Gastroesophageal sphincter (tissue), 4 donors: Measurements from ENCODE around the gene ATG7. TPM values are rescaled to one million over a fixed set of nuclear protein-coding genes. Genes with fewer than 3 reads are reported as not detected.

Experiments
- ATAC-seq: fragments of 150-250 bp; one replicate; pipeline ENCODE4 v1.9.1; 2016; ENCODE audit warnings: mild to moderate bottlenecking, moderate library complexity
- H3K27ac ChIP-seq, 4 donors: fragments of 200-600 bp; sonication (generic) in 3 of 4; 1 replicate in 3 of 4; 2 replicates in 1 of 4; pipeline ENCODE4 v1.5.1; 2016 to 2019
- H3K27me3 ChIP-seq: fragments of 200-600 bp; sonication (generic); one replicate; pipeline ENCODE4 v1.5.1; 2019
- H3K36me3 ChIP-seq, 2 donors: fragments of 200-600 bp; sonication (generic); one replicate each; pipeline ENCODE4 v1.5.1; 2019; ENCODE audit warnings: control low read depth in 1 of 2
- H3K4me1 ChIP-seq, 3 donors: fragments of 200-600 bp; sonication (generic); 1 replicate in 2 of 3; 2 replicates in 1 of 3; pipeline ENCODE4 v1.5.1; 2016 to 2019; ENCODE audit warnings: control low read depth in 2 of 3
- H3K4me3 ChIP-seq, 2 donors: fragments of 200-600 bp; sonication (generic); one replicate each; pipeline ENCODE4 v1.5.1; 2019; ENCODE audit warnings: mild to moderate bottlenecking in 1 of 2, moderate library complexity in 1 of 2
- H3K9me3 ChIP-seq, 3 donors: fragments of 200-600 bp; sonication (generic); one replicate each; pipeline ENCODE4 v1.5.1; 2017 to 2019; ENCODE audit warnings: control low read depth in 2 of 3
- CTCF ChIP-seq, 4 experiments: fragments of 200-600 bp in 2 of 4; fragments of 450-650 bp in 2 of 4; sonication (generic) in 1 of 4; IDR thresholded peaks; one replicate each; pipeline ENCODE4 v1.5.1; 2017 to 2019; ENCODE audit warnings: antibody characterized with exemption in 4 of 4, mild to moderate bottlenecking in 2 of 4, moderate library complexity in 2 of 4
- EP300 ChIP-seq: sonication (generic); formaldehyde crosslinking; IDR thresholded peaks from one replicate; pipeline ENCODE4 v1.6.1; 2017; ENCODE audit warnings: antibody characterized with exemption, mild to moderate bottlenecking
- POLR2A ChIP-seq, 2 donors: fragments of 450-650 bp; IDR thresholded peaks; one replicate each; pipeline ENCODE4 v1.6.1; 2017; ENCODE audit warnings: antibody characterized with exemption in 2 of 2, mild to moderate bottlenecking in 2 of 2, moderate library complexity in 1 of 2
- POLR2AphosphoS5 ChIP-seq: sonication (generic); formaldehyde crosslinking; IDR thresholded peaks from one replicate; pipeline ENCODE4 v1.6.1; 2017; ENCODE audit warnings: antibody characterized with exemption
- WGBS, 2 donors: methylation state at CpG; one replicate each; pipeline ENCODE4 v1.1.5; 2018; ENCODE audit warnings: low coverage in 1 of 2; 5-methylcytosine and 5-hydroxymethylcytosine counted together
- total RNA-seq, 4 donors: library from RNA; depleted of rRNA; stranded (reverse); fragments of >200 nt; gene quantifications; one replicate each; pipeline ENCODE4 v1.1.0, GENCODE V29; 2016

ATG7 gene
- total RNA-seq, 4 donors from 2014 or later = 28.3 to 64.9 (median 36.5) TPM

- Histone ChIP-seq H3K27me3 (peaks cover 1% of the 10 kb centered on the region), H3K36me3 (peaks cover 0 to 17% of the 10 kb centered on the region in 2 donors), H3K9me3 (no peaks in the 10 kb centered on the region), H3K27ac (no peak overlapping the region), H3K4me3 (no peak overlapping the region), H3K4me1 (no peaks in the 10 kb centered on the region)
- no peak for TF ChIP-seq CTCF (IDR thresholded peaks at IDR 0.05)
- no peak for ATAC-seq
- 88 to 95% methylated on average over 2 of the region's 3 CpGs for whole genome bisulfite sequencing, 2 donors
Measured at GRCh38 chr3:11260460-11260859, 11.7 kb upstream of the ATG7 start.

GRCh38 chr3:11269007-11269406 is 3.2 kb upstream of the ATG7 start:
- ATAC-seq = no peak
- TF ChIP-seq EP300 (no peak), CTCF (IDR thresholded peaks at IDR 0.05) (no peak), POLR2AphosphoS5 (no peak), POLR2A (IDR thresholded peaks at IDR 0.05) (no peak)
- no peak overlapping the region for H3K4me3 ChIP-seq
- no peaks in the 10 kb centered on the region for H3K9me3 ChIP-seq
- 81 to 86% methylated on average over 4 to 9 of the region's 9 CpGs for WGBS, 2 donors
- no peaks in the 10 kb centered on the region for H3K36me3 ChIP-seq
- peaks cover 9% of the 10 kb centered on the region for H3K27me3 ChIP-seq
- peaks cover 8 to 20% (median 12%) of the 10 kb centered on the region in 3 donors for H3K4me1 ChIP-seq
- no peak overlapping the region for H3K27ac ChIP-seq

GRCh38 chr3:11272906-11273574 is 843 bp downstream of the ATG7 start:
- Histone ChIP-seq H3K4me1 (peaks cover 8 to 26% (median 12%) of the 10 kb centered on the region in 3 donors), H3K27me3 (no peaks in the 10 kb centered on the region), H3K27ac (peak overlapping the region; percentile 64 to 85 (median 84)), H3K4me3 (peak overlapping the region; percentile 88 to 89), H3K36me3 (peaks cover 0 to 3% of the 10 kb centered on the region in 2 donors), H3K9me3 (no peaks in the 10 kb centered on the region)
- WGBS, 2 donors = 1 to 5% methylated on average over 8 to 9 of the region's 9 CpGs
- TF ChIP-seq POLR2A (IDR thresholded peaks at IDR 0.05) (no peak), CTCF (IDR thresholded peaks at IDR 0.05) (no peak), EP300 (no peak), POLR2AphosphoS5 (no peak)
- ATAC-seq = no peak

GRCh38 chr3:11273891-11274291 is 1.7 kb downstream of the ATG7 start:
- WGBS, 2 donors = 79 to 82% methylated on average over 2 to 5 of the region's 5 CpGs
- H3K9me3 ChIP-seq = no peaks in the 10 kb centered on the region
- no peak for ATAC-seq
- peaks cover 0 to 10% of the 10 kb centered on the region in 2 donors for H3K36me3 ChIP-seq
- H3K27me3 ChIP-seq = no peaks in the 10 kb centered on the region
- H3K27ac ChIP-seq = peak overlapping the region in 1 of 4 donors; percentile 82
- H3K4me1 ChIP-seq = peaks cover 8 to 26% (median 12%) of the 10 kb centered on the region in 3 donors
- no peak for TF ChIP-seq POLR2AphosphoS5
- TF ChIP-seq POLR2A (IDR thresholded peaks at IDR 0.05) = no peak
- TF ChIP-seq CTCF (IDR thresholded peaks at IDR 0.05) = no peak
- TF ChIP-seq EP300 = no peak
- no peak overlapping the region for H3K4me3 ChIP-seq

GRCh38 chr3:11274566-11275142 is 2.5 kb downstream of the ATG7 start:
- Histone ChIP-seq H3K27ac (no peak overlapping the region), H3K4me3 (no peak overlapping the region), H3K27me3 (no peaks in the 10 kb centered on the region), H3K9me3 (no peaks in the 10 kb centered on the region), H3K4me1 (peaks cover 8 to 26% (median 12%) of the 10 kb centered on the region in 3 donors), H3K36me3 (peaks cover 0 to 16% of the 10 kb centered on the region in 2 donors)
- TF ChIP-seq CTCF (IDR thresholded peaks at IDR 0.05) (no peak), POLR2AphosphoS5 (no peak), POLR2A (IDR thresholded peaks at IDR 0.05) (no peak), EP300 (no peak)
- ATAC-seq = no peak
- 75% methylated on average over 5 of the region's 6 CpGs for WGBS, 2 donors
